CD14-positive monocyte (primary cell): ENCODE data around the gene ATF6. TPM values are rescaled to one million over a fixed set of nuclear protein-coding genes. Genes with fewer than 3 reads are reported as not detected.

Experiments
- DNase-seq, 3 donors: peaks; one replicate each; pipeline ENCODE4 v3.0.0-alpha.2; 2011 to 2022
- H2AFZ ChIP-seq: 2 replicates; pipeline ENCODE4 v1.6.0; 2012; ENCODE audit warnings: mild to moderate bottlenecking, low read depth, low read length, inconsistent platforms; ENCODE audit not compliant: insufficient read depth, poor library complexity, severe bottlenecking
- H3K27ac ChIP-seq, 2 donors: 1 replicate in 1 of 2; 2 replicates in 1 of 2; pipeline ENCODE4 v1.5.1; 2012 to 2013; ENCODE audit warnings: low read length in 2 of 2, control low read depth in 1 of 2, inconsistent platforms in 1 of 2, low read depth in 1 of 2, mild to moderate bottlenecking in 1 of 2
- H3K27me3 ChIP-seq, 2 donors: one replicate each; pipeline versions ENCODE4 v1.6.0 to v1.6.1; 2011 to 2013; ENCODE audit warnings: low read length in 2 of 2; ENCODE audit not compliant: control insufficient read depth in 2 of 2, insufficient read depth in 2 of 2
- H3K36me3 ChIP-seq, 2 donors: replicated peaks in 1 of 2; 1 replicate in 1 of 2; 2 replicates in 1 of 2; pipeline versions ENCODE4 v1.5.1 to v1.6.1; 2012 to 2013; ENCODE audit warnings: low read length in 2 of 2, control low read depth in 1 of 2, inconsistent platforms in 1 of 2, mild to moderate bottlenecking in 1 of 2; ENCODE audit not compliant: insufficient read depth in 2 of 2, control insufficient read depth in 1 of 2
- H3K4me1 ChIP-seq, 2 donors: 1 replicate in 1 of 2; 2 replicates in 1 of 2; pipeline versions ENCODE4 v1.5.1 to v1.6.1; 2012 to 2013; ENCODE audit warnings: low read length in 2 of 2, control low read depth in 1 of 2, inconsistent platforms in 1 of 2, mild to moderate bottlenecking in 1 of 2, moderate library complexity in 1 of 2; ENCODE audit not compliant: insufficient read depth in 2 of 2, control insufficient read depth in 1 of 2
- H3K4me2 ChIP-seq: replicated peaks from 2 replicates; pipeline ENCODE3; 2012; ENCODE audit warnings: low read length, moderate library complexity, mild to moderate bottlenecking; ENCODE audit not compliant: poor library complexity, severe bottlenecking; ENCODE audit errors: extremely low read depth
- H3K4me3 ChIP-seq, 3 experiments: fragments of 200-600 bp in 1 of 3; sonication (generic) in 1 of 3; replicated peaks in 1 of 3; 1 replicate in 2 of 3; 2 replicates in 1 of 3; pipeline ENCODE4 v1.5.1; 2011 to 2013; ENCODE audit warnings: low read length in 3 of 3, mild to moderate bottlenecking in 3 of 3, control low read depth in 2 of 3, low read depth in 2 of 3, inconsistent platforms in 1 of 3, moderate library complexity in 1 of 3
- H3K79me2 ChIP-seq: 2 replicates; pipeline ENCODE4 v1.6.0; 2012; ENCODE audit warnings: mild to moderate bottlenecking, control low read depth, inconsistent platforms, low read length, moderate library complexity; ENCODE audit not compliant: insufficient read depth
- H3K9ac ChIP-seq: 2 replicates; pipeline ENCODE4 v1.6.0; 2017; ENCODE audit warnings: low read length, mild to moderate bottlenecking; ENCODE audit not compliant: insufficient read depth, poor library complexity, severe bottlenecking
- H3K9me3 ChIP-seq, 2 donors: replicated peaks in 1 of 2; 1 replicate in 1 of 2; 2 replicates in 1 of 2; pipeline versions ENCODE4 v1.5.1 to v1.6.1; 2012 to 2013; ENCODE audit warnings: low read length in 2 of 2, control low read depth in 1 of 2; ENCODE audit not compliant: control insufficient read depth in 1 of 2, insufficient read depth in 1 of 2
- H4K20me1 ChIP-seq: 2 replicates; pipeline ENCODE4 v1.6.0; 2012; ENCODE audit warnings: mild to moderate bottlenecking, low read length, control low read depth, moderate library complexity; ENCODE audit not compliant: insufficient read depth
- H3K27ac Mint-ChIP-seq, 7 donors: one replicate each; pipeline ENCODE4 v1.8.0; 2020; ENCODE audit warnings: mild to moderate bottlenecking in 7 of 7, mixed read lengths in 7 of 7, moderate library complexity in 6 of 7, inconsistent platforms in 2 of 7
- H3K27me3 Mint-ChIP-seq, 3 donors: one replicate each; pipeline ENCODE4 v1.8.0; 2021 to 2022; ENCODE audit warnings: low read depth in 3 of 3, mild to moderate bottlenecking in 3 of 3, mixed read lengths in 3 of 3, moderate library complexity in 3 of 3, inconsistent platforms in 1 of 3
- H3K36me3 Mint-ChIP-seq, 2 donors: one replicate each; pipeline ENCODE4 v1.8.0; 2020; ENCODE audit warnings: mixed read lengths in 2 of 2, inconsistent platforms in 1 of 2, mild to moderate bottlenecking in 1 of 2
- H3K4me1 Mint-ChIP-seq: one replicate; pipeline ENCODE4 v1.8.0; 2020; ENCODE audit warnings: mild to moderate bottlenecking, mixed read lengths
- H3K4me3 Mint-ChIP-seq, 2 donors: one replicate each; pipeline ENCODE4 v1.8.0; 2020; ENCODE audit warnings: mild to moderate bottlenecking in 2 of 2, mixed read lengths in 2 of 2, moderate library complexity in 1 of 2
- H3K9me3 Mint-ChIP-seq, 7 donors: one replicate each; pipeline ENCODE4 v1.8.0; 2020 to 2022; ENCODE audit warnings: mixed read lengths in 7 of 7, mild to moderate bottlenecking in 6 of 7, moderate library complexity in 6 of 7, inconsistent platforms in 2 of 7
- WGBS: methylation state at CpG from one replicate; pipeline ENCODE4 v1.1.5; 2013; ENCODE audit warnings: missing lambda C conversion rate; ENCODE audit not compliant: insufficient coverage; 5-methylcytosine and 5-hydroxymethylcytosine counted together
- intact Hi-C, 2 donors: fragments of 100-400 bp; cut with micrococcal nuclease; formaldehyde crosslinking; loops; one replicate each; pipeline versions ENCODE4 v1.15.0 to v1.15.1; 2023
- polyA plus RNA-seq, 3 donors: library from polyadenylated mRNA; depleted of rRNA in 1 of 3; unstranded in 2 of 3; stranded (reverse) in 1 of 3; fragments of 300-500 nt in 2 of 3; fragments of >200 nt in 1 of 3; fragmentation: Illumina TruSeq in 2 of 3; gene quantifications; 1 replicate in 2 of 3; 2 replicates in 1 of 3; pipeline ENCODE4 v1.2.3, GENCODE V29; 2012 to 2021
- TF ChIP-seq, protein P1 (sequence below): fragments of 200-600 bp; IDR thresholded peaks from one replicate; pipeline ENCODE4 v1.8.0; 2022; ENCODE audit warnings: antibody characterized with exemption, mild to moderate bottlenecking

The ATF6 gene
- polyA plus RNA-seq, 3 donors, result 13.4 to 25.6 (median 22.2) TPM

DNA sequence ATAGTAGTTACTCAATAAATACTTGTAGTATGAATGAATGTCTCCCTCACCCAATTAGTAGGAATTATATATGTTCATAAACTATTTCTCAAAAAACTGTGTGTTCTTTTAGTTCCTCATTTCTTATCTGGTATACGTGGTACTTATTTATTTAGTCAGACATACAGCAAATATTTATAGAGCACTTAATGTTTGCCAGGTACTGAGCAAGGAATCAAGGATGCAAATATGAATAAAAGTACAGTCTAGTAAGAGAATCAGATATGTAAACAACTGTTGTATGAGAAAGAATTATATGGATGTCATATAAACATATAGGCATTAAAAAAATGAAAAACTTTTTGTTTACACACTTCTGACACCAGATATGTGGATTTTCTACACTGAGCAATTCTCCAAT is 58.5 kb downstream of the ATF6 start:
- Histone ChIP-seq H3K4me3 (no peak overlapping the region), H4K20me1 (peaks cover 17% of the 10 kb centered on the region), H3K79me2 (no peaks in the 10 kb centered on the region), H3K9ac (no peak overlapping the region), H3K9me3 (no peaks in the 10 kb centered on the region), H3K36me3 (peaks cover 57 to 89% of the 10 kb centered on the region in 2 donors), H3K27me3 (no peaks in the 10 kb centered on the region), H3K4me2 (no peak overlapping the region), H3K4me1 (no peaks in the 10 kb centered on the region), H2AFZ (no peak overlapping the region), H3K27ac (no peak overlapping the region)
- Mint-ChIP-seq H3K4me1 (no peaks in the 10 kb centered on the region), H3K27ac (no peak overlapping the region), H3K27me3 (no peaks in the 10 kb centered on the region), H3K36me3 (peaks cover 74 to 84% of the 10 kb centered on the region in 2 donors), H3K4me3 (no peak overlapping the region), H3K9me3 (peaks cover 0 to 4% (median 1%) of the 10 kb centered on the region in 7 donors)
- TF ChIP-seq, protein P1, sequence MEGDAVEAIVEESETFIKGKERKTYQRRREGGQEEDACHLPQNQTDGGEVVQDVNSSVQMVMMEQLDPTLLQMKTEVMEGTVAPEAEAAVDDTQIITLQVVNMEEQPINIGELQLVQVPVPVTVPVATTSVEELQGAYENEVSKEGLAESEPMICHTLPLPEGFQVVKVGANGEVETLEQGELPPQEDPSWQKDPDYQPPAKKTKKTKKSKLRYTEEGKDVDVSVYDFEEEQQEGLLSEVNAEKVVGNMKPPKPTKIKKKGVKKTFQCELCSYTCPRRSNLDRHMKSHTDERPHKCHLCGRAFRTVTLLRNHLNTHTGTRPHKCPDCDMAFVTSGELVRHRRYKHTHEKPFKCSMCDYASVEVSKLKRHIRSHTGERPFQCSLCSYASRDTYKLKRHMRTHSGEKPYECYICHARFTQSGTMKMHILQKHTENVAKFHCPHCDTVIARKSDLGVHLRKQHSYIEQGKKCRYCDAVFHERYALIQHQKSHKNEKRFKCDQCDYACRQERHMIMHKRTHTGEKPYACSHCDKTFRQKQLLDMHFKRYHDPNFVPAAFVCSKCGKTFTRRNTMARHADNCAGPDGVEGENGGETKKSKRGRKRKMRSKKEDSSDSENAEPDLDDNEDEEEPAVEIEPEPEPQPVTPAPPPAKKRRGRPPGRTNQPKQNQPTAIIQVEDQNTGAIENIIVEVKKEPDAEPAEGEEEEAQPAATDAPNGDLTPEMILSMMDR, result no peak
- no CpG with 5 or more reads among the region's 1 CpG for whole genome bisulfite sequencing
- DNase-seq, result no peak
- intact Hi-C loops, result no loop called here

DNA sequence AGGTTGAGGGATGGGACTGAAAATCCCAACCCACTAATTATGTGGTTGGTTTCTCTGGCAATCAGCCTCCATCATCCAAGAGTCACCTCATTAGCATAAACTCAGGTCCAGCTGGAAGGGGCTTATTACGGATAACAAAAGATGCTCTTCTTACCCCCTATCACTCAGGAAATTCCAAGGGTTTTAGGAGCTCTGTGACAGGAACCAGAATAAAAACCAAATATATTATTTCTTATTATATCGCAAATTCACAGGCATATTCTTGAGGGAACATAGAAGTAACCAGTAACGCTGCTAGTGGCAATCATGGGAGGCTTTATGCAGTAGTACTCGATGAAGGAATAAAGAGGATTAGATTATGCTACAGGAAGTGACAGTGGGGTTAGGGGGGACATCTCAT is 59.7 kb downstream of the ATF6 start:
- peaks cover 69 to 76% of the 10 kb centered on the region in 2 donors for H3K36me3 Mint-ChIP-seq
- Histone ChIP-seq H3K36me3 (peaks cover 46 to 77% of the 10 kb centered on the region in 2 donors), H3K27me3 (no peaks in the 10 kb centered on the region), H3K4me3 (no peak overlapping the region), H3K4me2 (no peak overlapping the region), H3K27ac (no peak overlapping the region), H3K9ac (no peak overlapping the region), H3K4me1 (no peaks in the 10 kb centered on the region), H4K20me1 (peaks cover 17% of the 10 kb centered on the region), H3K79me2 (no peaks in the 10 kb centered on the region), H2AFZ (no peak overlapping the region), H3K9me3 (no peaks in the 10 kb centered on the region)
- H3K4me1 Mint-ChIP-seq, result no peaks in the 10 kb centered on the region
- no peaks in the 10 kb centered on the region for H3K27me3 Mint-ChIP-seq
- 100% methylated on average over 1 of the region's 4 CpGs for WGBS
- DNase-seq, result no peak
- H3K27ac Mint-ChIP-seq, result no peak overlapping the region
- peaks cover 0 to 9% (median 3%) of the 10 kb centered on the region in 7 donors for H3K9me3 Mint-ChIP-seq
- no peak overlapping the region for H3K4me3 Mint-ChIP-seq
- TF ChIP-seq, protein P1, result no peak
- intact Hi-C loops, result no loop called here
